Left ventricle myocardium inferior (tissue), 1 donor: ENCODE results near the gene UQCRC1. TPM values are rescaled to one million over a fixed set of nuclear protein-coding genes. Genes with fewer than 3 reads are reported as not detected.
"Not testable (repeated sequence)": the region's sequence is repeated elsewhere in the genome, so short reads cannot be mapped to it uniquely, and the experiment has no call there.

Experiments
- DNase-seq: peaks from one replicate; pipeline ENCODE4 v3.0.0-alpha.2; 2020
- H3K27ac ChIP-seq: fragments of 200-600 bp; replicated peaks from 2 replicates; pipeline ENCODE4 v1.8.0; 2021
- H3K27me3 ChIP-seq: fragments of 200-600 bp; 2 replicates; pipeline ENCODE4 v1.8.0; 2021; ENCODE audit warnings: low read depth
- H3K36me3 ChIP-seq: fragments of 200-600 bp; 2 replicates; pipeline ENCODE4 v1.8.0; 2021
- H3K4me1 ChIP-seq: fragments of 200-600 bp; 2 replicates; pipeline ENCODE4 v1.8.0; 2021
- H3K4me3 ChIP-seq: fragments of 200-600 bp; 2 replicates; pipeline ENCODE4 v1.8.0; 2021; ENCODE audit warnings: mild to moderate bottlenecking, moderate library complexity
- H3K9me3 ChIP-seq: fragments of 200-600 bp; replicated peaks from 2 replicates; pipeline ENCODE4 v1.8.0; 2021
- CTCF ChIP-seq: fragments of 200-600 bp; IDR thresholded peaks from 2 replicates; pipeline ENCODE4 v1.8.0; 2021; ENCODE audit warnings: antibody characterized with exemption, mild to moderate bottlenecking, borderline replicate concordance
- intact Hi-C: fragments of 100-400 bp; cut with micrococcal nuclease; formaldehyde crosslinking; loops from one replicate; pipeline ENCODE4 v1.11.0; 2022
- microRNA-seq: library from miRNA; unstranded; fragments of <30 nt; microRNA quantifications from one replicate; pipeline ENCODE4 v1.2.0, GENCODE V29; 2020
- total RNA-seq: library from RNA; stranded (reverse); fragmentation: NEBNext Ultra II Directional; extraction: Animal tissue kit (Norgen Biotek cat#: 25700); gene quantifications from one replicate; pipeline ENCODE4 v1.2.1, GENCODE V29; 2021
- donor health status: DM: no; HTN: yes; CAD: no; lungs with severe emphysema.

UQCRC1 gene
- total RNA-seq, 1 donor from 2014 or later: 1,000 TPM

DNA sequence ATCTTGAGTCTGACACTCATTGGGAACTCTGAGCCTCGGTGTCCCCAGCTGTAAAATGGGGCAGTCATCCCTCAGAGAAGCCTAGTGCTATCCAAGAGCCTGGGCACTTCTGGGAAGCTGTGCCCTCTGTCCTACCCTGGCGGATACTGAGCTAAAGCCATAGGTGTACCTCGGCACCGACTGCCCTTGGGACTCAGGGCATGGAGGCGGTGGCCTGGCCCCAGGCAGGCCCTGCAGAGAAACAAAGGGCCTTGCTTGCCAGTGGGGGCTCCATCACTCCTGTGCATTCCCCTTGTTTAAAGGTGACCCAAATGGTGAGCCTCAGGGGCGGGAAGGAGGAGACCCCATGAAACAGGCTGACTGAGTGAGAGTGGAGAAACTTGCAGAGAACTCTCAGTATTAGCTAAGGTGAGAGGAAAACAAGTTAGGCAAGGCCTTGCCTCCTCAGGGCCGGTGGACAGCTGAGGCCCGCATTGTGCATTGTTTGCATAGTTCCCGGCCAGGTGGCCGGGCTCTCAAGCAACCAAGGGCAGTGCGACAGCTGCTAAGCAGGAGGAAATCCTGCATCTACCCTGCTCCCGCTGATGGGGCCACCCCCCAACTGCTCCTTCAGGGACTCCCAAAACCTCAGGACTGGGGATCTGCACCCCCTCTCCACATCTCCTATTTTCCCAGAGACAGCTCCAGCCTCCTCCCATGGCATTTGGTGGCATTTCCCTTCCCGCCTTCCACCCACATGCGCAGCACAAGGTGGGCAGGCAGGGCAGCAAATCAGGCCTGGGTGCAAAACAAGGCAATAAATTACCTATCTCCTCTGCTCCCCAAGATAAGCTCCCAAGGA is 57.1 kb downstream of the UQCRC1 start:
- intact Hi-C loops: no loop called here
- DNase-seq: no peak
- no peak for TF ChIP-seq CTCF
- Histone ChIP-seq H3K27ac (no peak overlapping the region), H3K27me3 (no peaks in the 10 kb centered on the region), H3K9me3 (no peaks in the 10 kb centered on the region), H3K4me1 (peaks cover 18% of the 10 kb centered on the region), H3K4me3 (no peak overlapping the region), H3K36me3 (no peaks in the 10 kb centered on the region)

DNA sequence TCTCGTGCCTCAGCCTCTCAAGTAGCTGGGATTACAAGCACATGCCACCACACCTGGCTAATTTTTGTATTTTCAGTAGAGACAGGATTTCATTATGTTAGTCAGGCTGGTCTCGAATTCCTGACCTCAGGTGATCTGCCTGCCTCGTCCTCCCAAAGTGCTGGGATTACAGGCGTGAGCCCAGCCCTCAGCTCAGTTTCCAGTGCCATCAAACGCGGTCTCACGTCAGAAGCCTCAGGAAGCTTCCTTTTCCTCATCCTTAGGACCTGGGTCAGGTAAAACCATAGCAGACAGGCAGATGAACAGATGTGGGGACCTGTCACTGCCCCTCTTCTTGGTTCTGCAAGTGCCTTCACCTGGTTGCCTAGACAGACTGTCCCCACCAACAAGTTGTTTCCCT is 57.8 kb downstream of the UQCRC1 start:
- DNase-seq, H3K27me3 ChIP-seq, intact Hi-C loops: not testable (repeated sequence)

More for the DNA sequence above, 57.8 kb downstream of the UQCRC1 start:
- peaks cover 14% of the 10 kb centered on the region for H3K4me1 ChIP-seq
- not testable (repeated sequence) for H3K27ac ChIP-seq, H3K36me3 ChIP-seq, H3K4me3 ChIP-seq, H3K9me3 ChIP-seq

Small RNA genes lying within 50 kb of the gene (microRNA-seq; reads per million reads assigned to microRNA genes)
- gene MIR4793 (not detected), gene MIR6823 (not detected), gene MIR711 (not detected)

Other genes starting within 250 kb of the UQCRC1 start
- not detected for gene FBXW12, start 237.4 kb downstream of the UQCRC1 start, total RNA-seq
- gene PLXNB1, start 179.6 kb downstream of the UQCRC1 start, total RNA-seq: 42.6 TPM
- 13.9 TPM for gene CCDC51, start 169.5 kb downstream of the UQCRC1 start, total RNA-seq
- 258 TPM for gene TMA7, start 169.4 kb downstream of the UQCRC1 start, total RNA-seq
- gene ATRIP, start 162.9 kb downstream of the UQCRC1 start, total RNA-seq: 4.3 TPM
- gene SHISA5, start 105.5 kb downstream of the UQCRC1 start, total RNA-seq: 47.3 TPM
- gene PFKFB4, start 52.8 kb downstream of the UQCRC1 start, total RNA-seq: 1.5 TPM
- gene UCN2, start 45.9 kb downstream of the UQCRC1 start, total RNA-seq: 0.19 TPM
- gene COL7A1, start 14.3 kb downstream of the UQCRC1 start, total RNA-seq: 24.4 TPM
- gene TMEM89, start 12.1 kb upstream of the UQCRC1 start, total RNA-seq: not detected
- gene SLC26A6, start 25.8 kb upstream of the UQCRC1 start, total RNA-seq: 12.9 TPM
- gene CELSR3, start 53.2 kb upstream of the UQCRC1 start, total RNA-seq: 0.14 TPM
- 17.0 TPM for gene NCKIPSD, start 76.3 kb upstream of the UQCRC1 start, total RNA-seq
- gene IP6K2, start 107.6 kb upstream of the UQCRC1 start, total RNA-seq: 23.5 TPM
- 52.2 TPM for gene PRKAR2A, start 238.2 kb upstream of the UQCRC1 start, total RNA-seq